Measurements from ENCODE around the gene TRAF3IP1.
A peak's percentile ranks its signal among the peaks of the same experiment; 100 is the strongest.
"Not testable (repeated sequence)": the region's sequence is repeated elsewhere in the genome, so short reads cannot be mapped to it uniquely, and the experiment has no call there.

Gene TRAF3IP1

GRCh38 chr2:238404406-238405216, 84.3 kb downstream of the TRAF3IP1 start:
- no peaks in the 10 kb centered on the region for H3K36me3 Mint-ChIP-seq (ENCODE audit: insufficient read depth)
- H3K4me1 Mint-ChIP-seq: peaks cover 11% of the 10 kb centered on the region
- H3K4me3 Mint-ChIP-seq: no peak overlapping the region
- DNase-seq (ENCODE audit: low spot score in 2 of 2): no peak
- peak overlapping the region; percentile 73 for H3K27ac Mint-ChIP-seq (ENCODE audit: low read depth)
- ATAC-seq (replicated peaks; ENCODE audit: extremely low read depth, poor library complexity, severe bottlenecking): no peak
- no peaks in the 10 kb centered on the region for H3K27me3 Mint-ChIP-seq
- H3K9me3 Mint-ChIP-seq: no peaks in the 10 kb centered on the region

- not testable (repeated sequence) for ATAC-seq (replicated peaks; ENCODE audit: extremely low read depth, poor library complexity, severe bottlenecking); H3K9me3 Mint-ChIP-seq; H3K4me3 Mint-ChIP-seq; DNase-seq (ENCODE audit: low spot score in 2 of 2); H3K27me3 Mint-ChIP-seq; H3K36me3 Mint-ChIP-seq (ENCODE audit: insufficient read depth)
- peaks cover 11% of the 10 kb centered on the region for H3K4me1 Mint-ChIP-seq
- H3K27ac Mint-ChIP-seq (ENCODE audit: low read depth): peak overlapping the region; percentile 73
Measured at GRCh38 chr2:238405217-238405555, 84.9 kb downstream of the TRAF3IP1 start.

- peak overlapping the region; percentile 16 for H3K4me3 Mint-ChIP-seq
- H3K27ac Mint-ChIP-seq (ENCODE audit: low read depth): peak overlapping the region; percentile 73
- peaks cover 11% of the 10 kb centered on the region for H3K4me1 Mint-ChIP-seq
- ATAC-seq (replicated peaks; ENCODE audit: extremely low read depth, poor library complexity, severe bottlenecking) (no peak), DNase-seq (ENCODE audit: low spot score in 2 of 2) (no peak)
- H3K36me3 Mint-ChIP-seq (ENCODE audit: insufficient read depth): no peaks in the 10 kb centered on the region
- H3K9me3 Mint-ChIP-seq: no peaks in the 10 kb centered on the region
- H3K27me3 Mint-ChIP-seq: no peaks in the 10 kb centered on the region
Measured at GRCh38 chr2:238406221-238406997, 86.1 kb downstream of the TRAF3IP1 start.

GRCh38 chr2:238406998-238407285, 86.6 kb downstream of the TRAF3IP1 start:
- ATAC-seq (replicated peaks; ENCODE audit: extremely low read depth, poor library complexity, severe bottlenecking): no peak
- peaks cover 11% of the 10 kb centered on the region for H3K4me1 Mint-ChIP-seq
- DNase-seq (ENCODE audit: low spot score in 2 of 2): no peak
- H3K4me3 Mint-ChIP-seq: no peak overlapping the region
- no peaks in the 10 kb centered on the region for H3K27me3 Mint-ChIP-seq
- no peak overlapping the region for H3K27ac Mint-ChIP-seq (ENCODE audit: low read depth)
- H3K36me3 Mint-ChIP-seq (ENCODE audit: insufficient read depth): no peaks in the 10 kb centered on the region
- no peaks in the 10 kb centered on the region for H3K9me3 Mint-ChIP-seq

- ATAC-seq (replicated peaks; ENCODE audit: extremely low read depth, poor library complexity, severe bottlenecking): no peak
- DNase-seq (ENCODE audit: low spot score in 2 of 2): no peak
- Mint-ChIP-seq H3K4me3 (no peak overlapping the region), H3K27ac (ENCODE audit: low read depth) (no peak overlapping the region), H3K36me3 (ENCODE audit: insufficient read depth) (no peaks in the 10 kb centered on the region), H3K9me3 (no peaks in the 10 kb centered on the region), H3K4me1 (peaks cover 11% of the 10 kb centered on the region), H3K27me3 (no peaks in the 10 kb centered on the region)
Measured at GRCh38 chr2:238407566-238407965, 87.2 kb downstream of the TRAF3IP1 start.

- no peak for DNase-seq (ENCODE audit: low spot score in 2 of 2)
- H3K27me3 Mint-ChIP-seq: no peaks in the 10 kb centered on the region
- peaks cover 11% of the 10 kb centered on the region for H3K4me1 Mint-ChIP-seq
- no peaks in the 10 kb centered on the region for H3K9me3 Mint-ChIP-seq
- H3K4me3 Mint-ChIP-seq: no peak overlapping the region
- no peak overlapping the region for H3K27ac Mint-ChIP-seq (ENCODE audit: low read depth)
- no peak for ATAC-seq (replicated peaks; ENCODE audit: extremely low read depth, poor library complexity, severe bottlenecking)
- no peaks in the 10 kb centered on the region for H3K36me3 Mint-ChIP-seq (ENCODE audit: insufficient read depth)
Measured at GRCh38 chr2:238408615-238409340, 88.5 kb downstream of the TRAF3IP1 start.

GRCh38 chr2:238409341-238410199, 89.3 kb downstream of the TRAF3IP1 start:
- DNase-seq (ENCODE audit: low spot score in 2 of 2) (no peak), ATAC-seq (replicated peaks; ENCODE audit: extremely low read depth, poor library complexity, severe bottlenecking) (no peak)
- H3K4me3 Mint-ChIP-seq: no peak overlapping the region
- no peaks in the 10 kb centered on the region for H3K27me3 Mint-ChIP-seq
- H3K36me3 Mint-ChIP-seq (ENCODE audit: insufficient read depth): no peaks in the 10 kb centered on the region
- H3K27ac Mint-ChIP-seq (ENCODE audit: low read depth): no peak overlapping the region
- H3K9me3 Mint-ChIP-seq: no peaks in the 10 kb centered on the region
- H3K4me1 Mint-ChIP-seq: peaks cover 11% of the 10 kb centered on the region

GRCh38 chr2:238412067-238412767, 91.9 kb downstream of the TRAF3IP1 start:
- Mint-ChIP-seq H3K27me3 (no peaks in the 10 kb centered on the region), H3K4me1 (no peaks in the 10 kb centered on the region), H3K27ac (ENCODE audit: low read depth) (no peak overlapping the region), H3K36me3 (ENCODE audit: insufficient read depth) (no peaks in the 10 kb centered on the region), H3K4me3 (no peak overlapping the region), H3K9me3 (no peaks in the 10 kb centered on the region)
- ATAC-seq (replicated peaks; ENCODE audit: extremely low read depth, poor library complexity, severe bottlenecking) (no peak), DNase-seq (ENCODE audit: low spot score in 2 of 2) (no peak)

- H3K27me3 Mint-ChIP-seq: no peaks in the 10 kb centered on the region
Measured at GRCh38 chr2:238413368-238413767, 93.0 kb downstream of the TRAF3IP1 start.

GRCh38 chr2:238415036-238415764, 94.9 kb downstream of the TRAF3IP1 start:
- ATAC-seq (replicated peaks; ENCODE audit: extremely low read depth, poor library complexity, severe bottlenecking): no peak
- no peaks in the 10 kb centered on the region for H3K4me1 Mint-ChIP-seq
- no peaks in the 10 kb centered on the region for H3K36me3 Mint-ChIP-seq (ENCODE audit: insufficient read depth)
- no peak for DNase-seq (ENCODE audit: low spot score in 2 of 2)
- H3K9me3 Mint-ChIP-seq: no peaks in the 10 kb centered on the region
- H3K27ac Mint-ChIP-seq (ENCODE audit: low read depth): no peak overlapping the region
- no peaks in the 10 kb centered on the region for H3K27me3 Mint-ChIP-seq
- no peak overlapping the region for H3K4me3 Mint-ChIP-seq

More at GRCh38 chr2:238413368-238413767, 93.0 kb downstream of the TRAF3IP1 start:
- Mint-ChIP-seq H3K27ac (ENCODE audit: low read depth) (no peak overlapping the region), H3K36me3 (ENCODE audit: insufficient read depth) (no peaks in the 10 kb centered on the region), H3K4me1 (no peaks in the 10 kb centered on the region), H3K9me3 (no peaks in the 10 kb centered on the region), H3K4me3 (no peak overlapping the region)
- no peak for DNase-seq (ENCODE audit: low spot score in 2 of 2)
- no peak for ATAC-seq (replicated peaks; ENCODE audit: extremely low read depth, poor library complexity, severe bottlenecking)

- Mint-ChIP-seq H3K4me3 (no peak overlapping the region), H3K27me3 (no peaks in the 10 kb centered on the region), H3K36me3 (ENCODE audit: insufficient read depth) (no peaks in the 10 kb centered on the region), H3K4me1 (no peaks in the 10 kb centered on the region), H3K9me3 (no peaks in the 10 kb centered on the region), H3K27ac (ENCODE audit: low read depth) (no peak overlapping the region)
- no peak for DNase-seq (ENCODE audit: low spot score in 2 of 2)
- ATAC-seq (replicated peaks; ENCODE audit: extremely low read depth, poor library complexity, severe bottlenecking): no peak
Measured at GRCh38 chr2:238415893-238416292, 95.6 kb downstream of the TRAF3IP1 start.
